BJ (cell line): Measurements from ENCODE around the gene ASGR1. TPM values are rescaled to one million over a fixed set of nuclear protein-coding genes. Genes with fewer than 3 reads are reported as not detected.
A peak's percentile ranks its signal among the peaks of the same experiment; 100 is the strongest.

Source experiments
- CTCF ChIA-PET: fragments of 350-600 bp; formaldehyde crosslinking; extraction: SDS; loops from one replicate; lab custom pipeline; 2021; ENCODE audit warnings: antibody characterized with exemption, inconsistent platforms; lab: Yijun Ruan, JAX
- POLR2A ChIA-PET: fragments of 300-600 bp; sonication (Branson Sonifier 250); formaldehyde crosslinking; extraction: SDS; loops from one replicate; lab custom pipeline; 2021; ENCODE audit warnings: antibody characterized with exemption; lab: Charles Lee
- DNase-seq: peaks from one replicate; pipeline ENCODE4 v3.0.0-alpha.2; 2011; ENCODE audit warnings: low read depth
- H3K27me3 ChIP-seq: 2 replicates; pipeline ENCODE4 v1.6.0; 2011; ENCODE audit warnings: low read length; ENCODE audit not compliant: control insufficient read depth, insufficient read depth
- H3K36me3 ChIP-seq: 2 replicates; pipeline ENCODE4 v1.5.1; 2011; ENCODE audit warnings: low read length; ENCODE audit not compliant: control insufficient read depth, insufficient read depth
- H3K4me3 ChIP-seq: 2 replicates; pipeline ENCODE4 v1.5.1; 2011; ENCODE audit warnings: low read depth, mild to moderate bottlenecking, control low read depth, low read length
- polyA plus RNA-seq: library from polyadenylated mRNA; depleted of rRNA; stranded (reverse); fragments of >200 nt; gene quantifications from 2 replicates; pipeline ENCODE4 v1.2.3, GENCODE V29; 2011
- TF ChIP-seq, protein P1 (sequence below): IDR thresholded peaks from 2 replicates; pipeline ENCODE4 v1.5.1; 2011; ENCODE audit warnings: low read depth, mild to moderate bottlenecking, control low read depth, inconsistent platforms, low read length, moderate library complexity; ENCODE audit not compliant: insufficient read depth

ASGR1 gene
- polyA plus RNA-seq, 1 experiment = 0.56 TPM

GRCh38 chr17:7137171-7137943, 41.8 kb downstream of the ASGR1 start:
- Histone ChIP-seq H3K27me3 (peaks cover 16% of the 10 kb centered on the region), H3K36me3 (no peaks in the 10 kb centered on the region), H3K4me3 (no peak overlapping the region)
- TF ChIP-seq, protein P1, sequence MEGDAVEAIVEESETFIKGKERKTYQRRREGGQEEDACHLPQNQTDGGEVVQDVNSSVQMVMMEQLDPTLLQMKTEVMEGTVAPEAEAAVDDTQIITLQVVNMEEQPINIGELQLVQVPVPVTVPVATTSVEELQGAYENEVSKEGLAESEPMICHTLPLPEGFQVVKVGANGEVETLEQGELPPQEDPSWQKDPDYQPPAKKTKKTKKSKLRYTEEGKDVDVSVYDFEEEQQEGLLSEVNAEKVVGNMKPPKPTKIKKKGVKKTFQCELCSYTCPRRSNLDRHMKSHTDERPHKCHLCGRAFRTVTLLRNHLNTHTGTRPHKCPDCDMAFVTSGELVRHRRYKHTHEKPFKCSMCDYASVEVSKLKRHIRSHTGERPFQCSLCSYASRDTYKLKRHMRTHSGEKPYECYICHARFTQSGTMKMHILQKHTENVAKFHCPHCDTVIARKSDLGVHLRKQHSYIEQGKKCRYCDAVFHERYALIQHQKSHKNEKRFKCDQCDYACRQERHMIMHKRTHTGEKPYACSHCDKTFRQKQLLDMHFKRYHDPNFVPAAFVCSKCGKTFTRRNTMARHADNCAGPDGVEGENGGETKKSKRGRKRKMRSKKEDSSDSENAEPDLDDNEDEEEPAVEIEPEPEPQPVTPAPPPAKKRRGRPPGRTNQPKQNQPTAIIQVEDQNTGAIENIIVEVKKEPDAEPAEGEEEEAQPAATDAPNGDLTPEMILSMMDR = no peak
- POLR2A ChIA-PET = no interaction called here
- no peak for DNase-seq
- CTCF ChIA-PET = interaction anchor here (0.6 to 4.4 kb wide), 30 partner anchors 8 to 225 kb away, joined by 3 to 92 read pairs (median 5); partner anchors contain the start of genes ASGR1, ASGR2, SLC16A11 and SLC16A13

- DNase-seq = peak; percentile 1
- TF ChIP-seq, protein P1 = peak; percentile 91
- Histone ChIP-seq H3K27me3 (peaks cover 12% of the 10 kb centered on the region), H3K4me3 (no peak overlapping the region), H3K36me3 (no peaks in the 10 kb centered on the region)
- ChIA-PET CTCF (interaction anchor here (0.6 to 4.4 kb wide), 35 partner anchors 9 to 613 kb away, joined by 3 to 92 read pairs (median 4); partner anchors contain the start of genes ASGR1, ASGR2, SLC16A11 and SLC16A13), POLR2A (no interaction called here)
Measured at GRCh38 chr17:7136266-7136877, 42.8 kb downstream of the ASGR1 start.

- Histone ChIP-seq H3K36me3 (no peaks in the 10 kb centered on the region), H3K4me3 (no peak overlapping the region), H3K27me3 (peaks cover 14% of the 10 kb centered on the region)
- POLR2A ChIA-PET = no interaction called here
- DNase-seq = no peak
- TF ChIP-seq, protein P1 = no peak
- CTCF ChIA-PET = interaction anchor here (0.9 to 3.1 kb wide), 7 partner anchors 8 to 88 kb away, joined by 3 to 16 read pairs (median 5); no protein-coding TSS in a partner anchor
Measured at GRCh38 chr17:7133916-7134315, 45.3 kb downstream of the ASGR1 start.

DNA sequence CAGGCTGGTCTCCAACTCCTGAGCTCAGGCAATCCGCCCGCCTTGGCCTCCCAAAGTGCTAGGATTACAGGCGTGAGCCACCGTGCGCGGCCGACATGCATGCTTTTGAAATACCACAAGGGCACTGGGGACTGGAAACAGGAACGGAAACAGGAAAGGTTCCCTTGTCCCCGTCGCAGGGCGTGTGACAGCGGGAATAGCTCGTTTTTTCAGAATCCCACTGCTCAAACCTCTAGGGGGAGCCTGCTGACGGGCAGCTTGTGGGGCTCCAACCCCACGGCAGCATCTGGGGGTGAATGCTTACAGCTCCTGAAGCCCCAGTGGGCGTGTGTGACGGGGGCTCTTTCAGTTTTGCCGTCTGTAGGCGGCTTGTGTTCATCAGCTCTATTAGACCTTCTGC, 45.7 kb downstream of the ASGR1 start:
- ChIA-PET CTCF (interaction anchor here (0.9 to 3.1 kb wide), 9 partner anchors 9 to 87 kb away, joined by 3 to 16 read pairs (median 5); no protein-coding TSS in a partner anchor), POLR2A (no interaction called here)
- Histone ChIP-seq H3K4me3 (no peak overlapping the region), H3K27me3 (peaks cover 12% of the 10 kb centered on the region), H3K36me3 (no peaks in the 10 kb centered on the region)
- DNase-seq = no peak
- TF ChIP-seq, protein P1 = peak; percentile 57
